Panc1 (cell line): Measurements from ENCODE around the gene UNC119B. TPM values are rescaled to one million over a fixed set of nuclear protein-coding genes. Genes with fewer than 3 reads are reported as not detected.

Experiments
- ATAC-seq: fragments of 200-7000 bp; cut with Tn5 transposase; 2 replicates; pipeline ENCODE4 v1.9.1; 2020; ENCODE audit warnings: mild to moderate bottlenecking, moderate library complexity
- BruUV-seq: library from RNA; stranded (reverse); fragments of 400-500 nt; replicated peaks from 2 replicates; lab custom pipeline; 2021; lab: Mats Ljungman, UMichigan
- CTCF ChIA-PET: fragments of 300-600 bp; sonication (Branson Sonifier 250); formaldehyde crosslinking; loops from one replicate; lab custom pipeline; 2022; ENCODE audit warnings: antibody characterized with exemption; lab: Charles Lee
- POLR2A ChIA-PET: fragments of 300-600 bp; sonication (Branson Sonifier 250); formaldehyde crosslinking; loops from one replicate; lab custom pipeline; 2022; ENCODE audit warnings: antibody characterized with exemption; lab: Charles Lee
- DNase-seq: peaks from one replicate; pipeline ENCODE4 v3.0.0-alpha.2; 2010; ENCODE audit warnings: low read depth, low spot score
- H3K27ac ChIP-seq: 2 replicates; pipeline ENCODE4 v1.5.1; 2011; ENCODE audit warnings: mild to moderate bottlenecking, low read length, inconsistent platforms
- H3K27me3 ChIP-seq: fragments of 200-500 bp; sonication (Bioruptor generic); 2 replicates; pipeline ENCODE4 v1.6.0; 2014; ENCODE audit warnings: low read length, inconsistent platforms; ENCODE audit not compliant: control insufficient read depth, insufficient read depth
- H3K36me3 ChIP-seq: fragments of 200-500 bp; sonication (Bioruptor generic); 2 replicates; pipeline ENCODE4 v1.5.1; 2014; ENCODE audit warnings: inconsistent platforms, mild to moderate bottlenecking, low read length, moderate library complexity; ENCODE audit not compliant: control insufficient read depth, insufficient read depth
- H3K4me1 ChIP-seq: 2 replicates; pipeline ENCODE4 v1.5.1; 2011; ENCODE audit warnings: inconsistent platforms, mild to moderate bottlenecking, low read length, moderate library complexity; ENCODE audit not compliant: control insufficient read depth, insufficient read depth
- H3K4me3 ChIP-seq, 2 experiments: 2 replicates each; pipeline ENCODE4 v1.5.1; 2011 to 2012; ENCODE audit warnings: low read depth in 2 of 2, low read length in 2 of 2, mild to moderate bottlenecking in 2 of 2, inconsistent platforms in 1 of 2, moderate library complexity in 1 of 2
- H3K9me3 ChIP-seq: fragments of 200-500 bp; sonication (Bioruptor generic); 2 replicates; pipeline ENCODE4 v1.5.1; 2014; ENCODE audit warnings: low read depth, mild to moderate bottlenecking, inconsistent platforms, low read length, moderate library complexity; ENCODE audit not compliant: control insufficient read depth, insufficient read depth
- CTCF ChIP-seq: fragments of 450-650 bp; IDR thresholded peaks from 2 replicates; pipeline ENCODE4 v1.5.1; 2017; ENCODE audit warnings: mild to moderate bottlenecking
- POLR2AphosphoS5 ChIP-seq: IDR thresholded peaks from 2 replicates; pipeline ENCODE4 v1.6.1; 2012; ENCODE audit warnings: mild to moderate bottlenecking, low read depth, low read length, moderate library complexity
- SIN3A ChIP-seq: IDR thresholded peaks from 2 replicates; pipeline ENCODE4 v1.6.1; 2012; ENCODE audit warnings: low read depth, mild to moderate bottlenecking, low read length, moderate library complexity, borderline replicate concordance; ENCODE audit not compliant: insufficient read depth
- TCF7L2 ChIP-seq: IDR thresholded peaks from 2 replicates; pipeline ENCODE4 v1.6.1; 2011; ENCODE audit warnings: mild to moderate bottlenecking, low read depth, low read length, inconsistent platforms
- in situ Hi-C: cut with HindIII; loops from 2 replicates; pipeline ENCODE4 v1.10.0; 2016; ENCODE audit warnings: low sequenced_read_pairs, low pct_unique_long_range_greater_than_20kb
- intact Hi-C: fragments of 100-400 bp; cut with micrococcal nuclease; formaldehyde crosslinking; loops from one replicate; pipeline ENCODE4 v1.10.0; 2022; ENCODE audit not compliant: unreplicated experiment
- total RNA-seq: library from RNA; stranded (reverse); gene quantifications from one replicate; pipeline ENCODE4 v1.2.1, GENCODE V29; 2021; ENCODE audit not compliant: unreplicated experiment
- TF ChIP-seq, protein P1 (sequence below), 2 experiments: IDR thresholded peaks; 2 replicates each; pipeline ENCODE4 v1.6.1; 2011 to 2012; ENCODE audit warnings: low read depth in 2 of 2, control low read depth in 1 of 2, low read length in 1 of 2, mild to moderate bottlenecking in 1 of 2, moderate library complexity in 1 of 2; ENCODE audit not compliant: insufficient read depth in 1 of 2

The UNC119B gene
- total RNA-seq, 1 experiment from 2014 or later = 26.0 TPM

GRCh38 chr12:120764816-120765215, 54.6 kb downstream of the UNC119B start:
- Histone ChIP-seq H3K4me3 (no peak overlapping the region), H3K4me1 (no peaks in the 10 kb centered on the region), H3K9me3 (no peaks in the 10 kb centered on the region), H3K27ac (no peak overlapping the region), H3K36me3 (peaks cover 3% of the 10 kb centered on the region; the same call in 1 of the 2 replicates), H3K27me3 (no peaks in the 10 kb centered on the region)
- in situ Hi-C loops = no loop called here
- CTCF ChIA-PET = interaction anchor here (0.6 kb wide), 1 partner anchor 1353 kb away, joined by 3 read pairs; no protein-coding TSS in a partner anchor
- no TSS peak for BruUV-seq
- POLR2A ChIA-PET = interaction anchor here (0.5 kb wide), 1 partner anchor 13 kb away, joined by 3 read pairs; no protein-coding TSS in a partner anchor
- intact Hi-C loops = no loop called here
- DNase-seq = no peak
- TF ChIP-seq SIN3A (no peak), POLR2AphosphoS5 (no peak), TCF7L2 (no peak), CTCF (no peak)
- TF ChIP-seq, protein P1, sequence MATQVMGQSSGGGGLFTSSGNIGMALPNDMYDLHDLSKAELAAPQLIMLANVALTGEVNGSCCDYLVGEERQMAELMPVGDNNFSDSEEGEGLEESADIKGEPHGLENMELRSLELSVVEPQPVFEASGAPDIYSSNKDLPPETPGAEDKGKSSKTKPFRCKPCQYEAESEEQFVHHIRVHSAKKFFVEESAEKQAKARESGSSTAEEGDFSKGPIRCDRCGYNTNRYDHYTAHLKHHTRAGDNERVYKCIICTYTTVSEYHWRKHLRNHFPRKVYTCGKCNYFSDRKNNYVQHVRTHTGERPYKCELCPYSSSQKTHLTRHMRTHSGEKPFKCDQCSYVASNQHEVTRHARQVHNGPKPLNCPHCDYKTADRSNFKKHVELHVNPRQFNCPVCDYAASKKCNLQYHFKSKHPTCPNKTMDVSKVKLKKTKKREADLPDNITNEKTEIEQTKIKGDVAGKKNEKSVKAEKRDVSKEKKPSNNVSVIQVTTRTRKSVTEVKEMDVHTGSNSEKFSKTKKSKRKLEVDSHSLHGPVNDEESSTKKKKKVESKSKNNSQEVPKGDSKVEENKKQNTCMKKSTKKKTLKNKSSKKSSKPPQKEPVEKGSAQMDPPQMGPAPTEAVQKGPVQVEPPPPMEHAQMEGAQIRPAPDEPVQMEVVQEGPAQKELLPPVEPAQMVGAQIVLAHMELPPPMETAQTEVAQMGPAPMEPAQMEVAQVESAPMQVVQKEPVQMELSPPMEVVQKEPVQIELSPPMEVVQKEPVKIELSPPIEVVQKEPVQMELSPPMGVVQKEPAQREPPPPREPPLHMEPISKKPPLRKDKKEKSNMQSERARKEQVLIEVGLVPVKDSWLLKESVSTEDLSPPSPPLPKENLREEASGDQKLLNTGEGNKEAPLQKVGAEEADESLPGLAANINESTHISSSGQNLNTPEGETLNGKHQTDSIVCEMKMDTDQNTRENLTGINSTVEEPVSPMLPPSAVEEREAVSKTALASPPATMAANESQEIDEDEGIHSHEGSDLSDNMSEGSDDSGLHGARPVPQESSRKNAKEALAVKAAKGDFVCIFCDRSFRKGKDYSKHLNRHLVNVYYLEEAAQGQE (IDR thresholded peaks at IDR 0.05; ENCODE audit: insufficient read depth in 1 of 2, low read depth in 2 of 2, low read length in 1 of 2) = no peak
- no peak for ATAC-seq

- H3K4me1 ChIP-seq = no peaks in the 10 kb centered on the region
- DNase-seq (no peak), ATAC-seq (no peak)
- no peak overlapping the region for H3K27ac ChIP-seq
- H3K27me3 ChIP-seq = no peaks in the 10 kb centered on the region
- CTCF ChIA-PET = no interaction called here
- H3K36me3 ChIP-seq = peaks cover 3% of the 10 kb centered on the region; the same call in 1 of the 2 replicates
- in situ Hi-C loops (no loop called here), intact Hi-C loops (no loop called here)
- POLR2A ChIA-PET = no interaction called here
- no TSS peak for BruUV-seq
- H3K4me3 ChIP-seq = no peak overlapping the region
- TF ChIP-seq POLR2AphosphoS5 = no peak
- no peak for TF ChIP-seq SIN3A
- no peak for TF ChIP-seq TCF7L2
- TF ChIP-seq, protein P1 (IDR thresholded peaks at IDR 0.05; ENCODE audit: insufficient read depth in 1 of 2, low read depth in 2 of 2, low read length in 1 of 2) = no peak
- TF ChIP-seq CTCF = no peak
- no peaks in the 10 kb centered on the region for H3K9me3 ChIP-seq
Observed at GRCh38 chr12:120766566-120766965, 56.3 kb downstream of the UNC119B start.
